ENCODE data around the gene MARVELD1.
"Not testable (repeated sequence)": the region's sequence is repeated elsewhere in the genome, so short reads cannot be mapped to it uniquely, and the experiment has no call there.

The MARVELD1 gene

DNA sequence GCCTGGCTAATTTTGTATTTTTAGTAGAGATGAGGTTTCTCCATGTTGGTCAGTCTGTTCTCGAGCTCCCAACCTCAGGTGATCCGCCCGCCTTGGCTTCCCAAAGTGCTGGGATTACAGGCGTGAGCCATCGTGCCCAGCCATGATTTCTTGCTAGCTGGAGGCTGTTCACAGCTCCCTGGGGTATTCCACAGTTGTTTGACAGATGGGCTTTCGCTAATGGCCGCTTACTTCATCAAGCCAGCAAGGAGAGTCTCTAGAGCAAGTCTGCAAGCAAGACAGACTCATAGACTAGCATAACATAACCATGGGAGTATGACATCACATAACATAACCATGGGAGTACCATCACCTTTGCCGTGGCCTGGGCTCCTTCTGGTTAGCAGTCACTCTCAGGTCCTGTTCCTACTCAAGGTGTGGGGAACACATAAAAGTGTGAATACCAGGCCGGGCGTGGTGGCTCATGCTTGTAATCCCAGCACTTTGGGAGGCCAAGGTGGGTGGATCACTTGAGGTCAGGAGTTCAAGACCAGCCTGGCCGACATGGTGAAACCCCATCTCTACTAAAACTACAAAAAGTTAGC lies 15.4 kb upstream of the MARVELD1 start:
- DNase-seq: not testable (repeated sequence)

DNA sequence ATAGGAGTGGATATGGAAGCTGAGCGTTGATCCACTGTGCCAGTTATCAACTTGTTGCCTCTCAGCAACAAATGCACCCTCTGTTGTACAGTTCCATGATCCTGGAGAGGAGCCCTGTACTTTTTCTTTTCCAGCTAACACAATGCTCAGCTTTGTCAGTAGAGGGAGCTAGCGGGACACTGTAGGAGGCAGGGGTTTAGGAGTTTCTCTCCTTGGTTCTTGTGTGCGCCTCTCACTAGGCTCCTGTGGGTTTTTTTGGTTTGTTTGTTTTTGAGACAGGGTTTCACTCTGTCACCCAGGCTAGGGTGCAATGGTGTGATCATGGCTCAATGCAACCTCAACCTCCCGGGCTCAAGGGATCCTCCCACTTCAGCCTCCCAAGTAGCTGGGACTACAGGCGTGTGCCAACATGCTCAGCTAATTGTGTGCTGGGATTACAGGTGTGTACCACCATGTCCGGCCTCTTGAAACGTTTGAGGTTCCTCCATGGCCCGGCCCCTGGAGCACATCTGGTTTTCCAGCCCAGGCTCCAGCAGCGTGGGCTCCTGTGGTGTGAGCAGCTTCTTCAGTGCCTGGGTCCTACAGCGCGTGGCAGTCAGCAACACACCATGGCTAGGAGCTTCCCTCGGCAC lies 12.0 kb upstream of the MARVELD1 start:
- peak; percentile 80 for DNase-seq

DNA sequence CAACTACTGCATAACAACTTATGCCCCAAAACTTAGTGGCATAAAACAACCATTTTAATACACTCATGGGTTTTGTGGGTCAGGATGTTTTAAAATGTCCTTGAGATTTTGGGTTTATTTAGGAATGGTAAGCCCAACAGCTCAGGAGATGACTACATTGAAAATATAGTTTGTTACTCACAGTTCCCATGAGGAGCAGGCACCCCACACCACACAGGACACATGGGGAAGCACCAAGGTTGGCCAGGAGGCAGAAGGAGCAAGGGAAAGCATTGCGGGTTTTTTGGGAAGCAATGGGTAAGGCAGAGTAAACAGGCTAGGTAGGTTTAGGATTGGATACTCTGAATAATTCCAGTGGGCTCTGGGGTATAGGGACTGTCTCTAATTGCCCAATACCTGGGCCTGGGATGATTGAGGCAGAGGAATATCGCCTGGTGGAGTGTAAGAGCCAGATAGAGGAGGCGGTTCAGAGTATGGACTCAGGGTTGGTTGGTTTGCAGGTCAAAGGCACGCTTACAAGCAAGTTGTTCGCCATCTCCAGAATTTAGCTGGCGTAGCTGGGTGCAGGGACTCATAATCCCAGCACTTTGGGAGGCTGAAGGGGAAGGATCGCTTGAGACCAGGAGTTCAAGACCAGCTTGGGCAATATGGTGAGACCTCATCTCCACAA lies 10.0 kb upstream of the MARVELD1 start:
- DNase-seq: no peak

DNA sequence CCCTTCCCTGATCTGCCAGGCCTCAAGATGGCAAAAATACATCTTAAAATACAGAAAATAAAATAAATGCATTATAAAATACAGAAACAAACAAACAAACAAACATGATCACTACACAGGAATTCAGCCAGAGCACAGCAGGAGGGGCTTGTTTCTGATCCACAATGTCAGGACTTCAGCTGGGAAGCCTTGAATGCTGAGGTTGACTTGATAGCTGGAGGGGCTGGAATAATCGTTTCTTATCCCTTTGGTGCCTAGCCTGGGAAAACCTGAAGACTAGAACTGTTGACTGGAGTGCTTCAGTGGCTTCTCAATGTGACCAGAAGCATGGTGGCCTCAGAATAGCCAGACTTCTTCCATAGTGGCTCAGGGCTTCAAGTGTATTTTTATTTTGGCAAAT lies 9.2 kb upstream of the MARVELD1 start:
- no peak for DNase-seq

DNA sequence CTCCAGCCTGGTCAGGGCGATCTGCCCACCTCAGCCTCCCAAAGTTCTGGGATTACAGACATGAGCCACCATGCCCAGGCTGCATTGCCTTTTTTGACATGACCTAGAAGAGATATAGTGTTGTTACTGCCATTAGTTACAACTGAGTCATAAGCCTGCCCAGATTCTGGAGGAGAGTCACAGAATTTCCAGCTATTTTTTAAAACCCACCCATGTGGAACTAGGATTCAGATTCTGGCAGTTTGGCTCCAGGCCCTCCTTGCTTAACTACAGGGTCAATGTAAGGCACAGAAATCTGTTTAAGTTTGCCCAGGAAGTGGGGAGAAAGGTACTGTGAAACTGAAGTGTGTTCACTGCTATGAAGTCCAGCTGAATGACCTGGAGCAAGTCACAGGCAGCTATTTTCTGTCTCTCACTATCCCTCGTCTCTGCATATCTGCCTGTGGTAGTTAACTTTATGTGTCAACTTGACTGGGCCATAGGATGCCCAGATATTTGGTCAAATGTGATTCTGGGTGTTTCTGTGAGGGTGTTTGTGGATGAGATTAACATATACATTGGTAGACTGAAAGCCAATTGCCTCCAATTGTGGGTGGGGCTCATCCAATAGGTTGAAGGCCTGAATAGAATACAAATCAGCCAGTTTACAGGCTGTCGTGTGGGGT lies 8.4 kb upstream of the MARVELD1 start:
- no peak for DNase-seq

DNA sequence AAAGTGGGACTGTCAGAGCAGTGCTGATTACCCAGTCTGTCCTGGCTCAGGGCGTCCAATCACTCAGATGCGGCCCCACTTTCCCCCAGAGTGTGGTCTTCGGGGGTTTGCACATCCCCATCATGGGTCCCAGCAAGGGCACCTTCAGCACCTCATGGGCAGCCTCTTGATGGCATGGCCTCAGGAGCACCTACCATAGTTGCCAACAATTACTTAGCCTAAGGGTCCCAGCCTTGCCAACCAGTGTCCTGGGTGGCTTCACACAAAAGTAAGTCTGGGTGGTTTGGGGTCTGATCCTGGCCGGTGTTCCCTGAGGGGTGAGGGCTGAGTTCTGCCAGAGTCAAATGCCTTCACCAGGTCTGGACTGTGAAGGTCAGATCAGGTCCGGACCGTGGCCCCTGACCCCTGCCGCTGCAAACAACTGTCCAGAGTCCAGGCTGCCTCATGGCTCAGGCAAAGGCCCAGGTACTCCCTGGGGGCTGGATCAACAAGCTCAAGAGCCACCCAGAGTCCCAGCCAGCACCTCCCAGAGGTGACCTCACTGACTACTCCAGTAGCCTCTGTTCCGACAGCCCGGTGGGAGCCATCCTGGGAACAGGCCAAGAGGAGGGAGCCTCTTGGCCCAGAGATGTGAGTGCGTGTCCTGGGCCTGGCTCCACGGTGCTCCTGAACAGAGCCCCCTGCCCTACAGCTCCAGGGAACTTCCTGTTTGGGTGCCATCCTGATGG lies 6.2 kb upstream of the MARVELD1 start:
- DNase-seq: no peak

DNA sequence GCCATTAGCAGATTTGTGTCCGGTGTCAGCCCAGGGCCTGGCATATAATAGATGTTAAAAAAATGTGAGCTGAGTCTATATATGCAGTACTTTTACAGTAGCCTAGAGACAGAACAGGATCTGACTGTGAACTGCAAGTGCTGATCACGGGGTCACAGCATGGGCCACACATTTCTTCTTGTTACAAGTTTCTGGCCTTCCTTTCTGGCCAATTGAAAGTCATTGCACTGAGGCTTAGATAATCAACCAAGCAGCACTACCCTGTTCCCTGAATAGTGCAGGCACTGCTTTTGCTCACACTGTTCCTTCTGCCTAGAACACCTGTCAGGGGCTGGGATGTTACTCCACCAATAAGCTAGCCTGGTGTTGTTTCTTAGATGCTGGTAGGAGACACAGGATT lies 5.4 kb upstream of the MARVELD1 start:
- DNase-seq: no peak

DNA sequence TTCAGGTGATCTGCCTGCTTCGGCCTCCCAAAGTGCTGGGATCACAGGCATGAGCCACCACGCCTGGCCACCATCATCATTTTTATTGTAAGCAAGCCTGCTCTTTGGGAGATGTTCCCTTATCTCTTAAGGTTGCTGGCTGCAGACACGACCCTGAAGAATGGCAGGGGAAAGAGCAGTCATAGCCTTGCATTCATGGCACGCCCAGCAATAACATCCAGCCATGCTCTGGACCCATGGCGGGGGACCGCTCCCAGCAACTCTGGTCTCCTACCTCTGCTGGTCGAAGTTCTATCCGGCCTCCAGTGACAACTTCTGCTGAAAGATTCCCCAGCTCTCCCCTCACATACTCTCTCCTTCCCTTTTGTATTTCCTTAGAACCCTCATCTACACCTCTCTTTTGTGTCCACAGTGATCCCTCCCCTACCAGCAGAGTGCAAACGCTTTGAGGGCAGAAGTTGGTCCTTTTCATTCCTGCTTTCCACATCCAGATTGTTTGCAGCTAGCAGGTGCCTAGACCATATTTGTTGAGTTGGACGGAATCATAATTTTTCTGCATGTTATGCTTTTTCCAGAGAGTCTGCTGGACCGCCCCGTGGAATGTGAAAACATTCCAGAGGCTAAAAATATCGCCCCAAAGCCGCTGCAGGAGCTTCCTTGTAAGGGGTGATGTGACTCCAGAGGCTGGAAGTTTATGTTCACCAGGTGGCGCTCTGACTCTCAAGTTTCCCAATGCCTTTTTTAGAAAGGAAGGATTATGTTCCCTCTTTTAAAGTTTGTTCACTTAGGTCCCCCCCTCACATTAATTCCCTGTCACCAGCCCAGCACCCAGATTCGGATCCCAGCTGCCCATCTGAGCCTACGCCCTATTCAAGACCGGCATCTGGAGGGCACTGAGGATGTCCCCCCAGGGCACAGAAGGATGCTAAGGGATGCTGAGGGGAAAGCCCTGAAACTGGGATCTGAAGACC lies 4.3 kb upstream of the MARVELD1 start:
- DNase-seq: peak; percentile 71

DNA sequence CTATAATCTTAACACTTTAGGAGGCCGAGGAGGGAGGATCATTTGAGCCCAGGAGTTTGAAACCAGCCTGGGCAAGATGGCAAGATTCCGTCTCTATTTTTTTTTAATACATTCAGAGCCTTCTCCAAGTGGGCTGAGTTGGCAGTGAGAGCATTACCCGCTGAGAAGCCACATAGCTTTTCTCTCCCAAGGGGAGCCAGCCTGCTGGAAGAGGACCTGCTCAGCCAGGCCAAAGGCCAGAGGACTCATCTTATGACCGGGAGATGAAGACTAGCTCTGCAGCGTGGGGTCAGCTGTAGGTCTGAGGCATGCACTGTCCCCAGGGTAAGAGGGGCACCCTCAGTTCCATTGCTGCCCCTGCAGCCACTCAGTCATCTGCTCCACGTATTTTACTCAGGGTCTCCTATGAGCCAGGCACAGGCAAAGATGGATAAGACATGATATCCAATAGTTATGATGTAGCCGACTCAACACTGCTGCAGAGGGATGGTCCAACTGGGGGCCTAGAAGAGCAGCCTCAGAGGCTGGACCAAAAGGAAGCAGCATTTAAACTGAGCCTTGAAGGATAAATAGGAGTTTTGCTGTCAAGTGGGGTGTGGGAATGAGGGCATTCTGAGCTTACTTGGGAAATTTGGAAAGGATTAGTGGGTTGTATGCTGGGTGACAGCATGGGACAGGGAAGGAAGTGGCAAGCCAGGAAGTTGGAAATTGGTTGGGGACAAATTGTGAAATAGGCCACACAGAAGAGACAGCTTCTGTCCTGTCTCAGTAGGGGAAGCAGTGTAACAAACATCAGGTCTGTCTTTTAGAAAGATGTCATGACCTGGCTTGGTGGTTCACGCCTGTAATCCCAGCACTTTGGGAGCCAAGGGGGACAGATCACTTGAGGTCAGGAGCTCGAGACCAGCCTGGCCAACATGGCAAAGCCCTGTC lies 1.6 kb upstream of the MARVELD1 start:
- peak; percentile 28 for DNase-seq

DNA sequence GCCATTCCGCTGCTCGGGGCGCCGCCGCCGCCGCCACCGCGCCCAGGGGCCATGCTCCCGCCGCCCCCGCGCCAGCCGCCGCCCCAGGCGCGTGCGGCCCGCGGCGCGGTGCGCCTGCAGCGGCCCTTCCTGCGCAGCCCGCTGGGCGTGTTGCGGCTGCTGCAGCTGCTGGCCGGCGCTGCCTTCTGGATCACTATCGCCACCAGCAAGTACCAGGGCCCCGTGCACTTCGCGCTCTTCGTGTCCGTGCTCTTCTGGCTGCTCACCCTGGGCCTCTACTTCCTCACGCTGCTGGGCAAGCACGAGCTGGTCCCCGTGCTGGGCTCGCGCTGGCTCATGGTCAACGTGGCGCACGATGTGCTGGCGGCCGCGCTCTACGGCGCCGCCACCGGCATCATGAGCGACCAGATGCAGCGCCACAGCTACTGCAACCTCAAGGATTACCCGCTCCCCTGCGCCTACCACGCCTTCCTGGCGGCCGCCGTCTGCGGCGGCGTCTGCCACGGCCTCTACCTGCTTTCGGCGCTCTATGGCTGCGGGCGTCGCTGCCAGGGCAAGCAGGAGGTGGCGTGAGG lies 383 bp downstream of the MARVELD1 start:
- DNase-seq: peak; percentile 71

DNA sequence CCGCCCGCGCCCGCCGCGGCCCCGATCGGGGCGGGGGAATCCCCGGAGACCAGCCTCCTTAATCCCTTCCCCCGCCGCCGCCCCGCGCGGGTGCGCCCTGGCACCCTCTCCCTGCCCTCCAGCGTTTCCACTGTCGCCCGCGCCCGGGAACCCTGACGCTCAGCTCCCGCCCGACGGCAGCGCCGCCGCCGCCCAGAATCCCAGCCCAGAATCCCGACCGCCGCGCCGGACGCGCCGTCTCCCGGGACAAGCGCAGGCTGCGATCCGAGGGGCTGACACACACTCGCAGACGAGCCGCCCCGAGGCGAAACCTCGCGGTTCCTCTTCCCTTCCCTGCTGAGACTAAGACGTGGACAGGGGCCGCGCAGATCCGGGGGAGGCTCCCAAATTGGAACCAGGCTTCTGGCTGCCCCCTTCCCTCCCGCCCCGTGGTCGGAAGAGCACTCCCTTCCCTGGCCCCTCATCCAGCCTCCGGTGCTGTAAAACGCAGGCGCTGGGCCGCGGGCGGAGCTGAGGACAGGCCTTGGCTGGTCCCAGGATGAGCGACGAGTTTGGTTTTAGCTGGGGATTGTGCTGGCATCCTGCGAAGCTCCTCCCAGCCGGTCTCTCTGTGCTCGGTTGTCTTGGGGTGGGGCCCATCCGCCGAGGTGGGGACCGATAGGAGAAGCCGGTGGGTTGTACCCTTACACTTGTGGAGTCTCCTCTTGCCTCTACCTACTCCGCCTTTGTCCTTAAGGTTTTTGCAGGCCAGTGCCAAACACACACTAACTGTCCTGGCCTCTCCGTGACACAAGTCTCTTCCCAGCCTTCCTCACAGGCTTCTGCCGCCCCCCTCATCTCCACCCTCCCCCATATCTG lies 1.1 kb downstream of the MARVELD1 start:
- peak; percentile 67 for DNase-seq

DNA sequence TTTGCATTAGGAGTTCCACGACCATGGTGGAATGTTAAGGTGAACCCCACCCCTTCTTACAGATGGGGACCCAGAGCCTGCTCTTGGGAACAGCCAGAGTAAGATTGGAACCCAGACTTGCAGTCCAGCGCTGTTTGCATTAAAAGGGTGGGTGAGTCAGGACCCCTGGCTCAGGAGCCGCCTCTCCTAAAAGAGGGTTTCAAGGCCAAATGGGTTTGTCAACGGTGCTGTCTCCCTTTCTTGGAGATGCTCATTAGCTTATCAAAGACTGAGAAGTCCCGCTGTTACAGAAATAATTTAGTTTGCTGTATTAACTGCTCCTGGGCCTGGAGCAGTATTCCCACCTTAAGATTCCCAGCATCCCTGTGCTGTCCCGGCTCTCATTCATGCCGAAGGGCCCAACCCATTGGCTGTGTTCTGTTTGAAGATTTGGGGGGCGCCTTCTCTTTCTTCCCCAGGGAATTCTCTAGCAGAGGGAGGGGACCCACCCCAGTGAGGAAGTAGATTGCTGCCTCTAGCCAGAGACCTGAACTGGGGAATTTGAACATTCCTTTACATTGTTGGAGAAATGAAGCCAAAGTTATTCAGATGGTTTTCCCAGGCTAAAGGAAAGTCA lies 1.8 kb downstream of the MARVELD1 start:
- no peak for DNase-seq

DNA sequence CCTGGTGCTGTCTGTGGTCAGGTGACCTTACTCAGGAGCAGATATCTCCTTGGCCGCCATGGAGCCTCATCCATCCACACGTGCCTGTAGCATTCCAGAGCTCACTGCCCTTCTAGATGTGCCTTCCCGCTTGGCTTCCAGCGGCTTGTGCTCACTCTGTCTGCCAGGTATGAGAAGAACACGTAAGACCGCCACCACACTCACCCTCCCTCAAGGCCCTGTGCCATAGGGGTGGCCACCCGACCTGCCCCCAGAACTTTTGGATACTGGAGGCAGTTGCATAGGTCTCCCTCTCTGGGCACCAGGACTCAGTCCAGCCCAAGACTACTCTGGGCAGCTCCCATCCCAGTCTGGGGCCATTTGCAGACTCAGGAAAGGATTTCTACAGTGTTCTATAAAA lies 4.1 kb downstream of the MARVELD1 start:
- no peak for DNase-seq

DNA sequence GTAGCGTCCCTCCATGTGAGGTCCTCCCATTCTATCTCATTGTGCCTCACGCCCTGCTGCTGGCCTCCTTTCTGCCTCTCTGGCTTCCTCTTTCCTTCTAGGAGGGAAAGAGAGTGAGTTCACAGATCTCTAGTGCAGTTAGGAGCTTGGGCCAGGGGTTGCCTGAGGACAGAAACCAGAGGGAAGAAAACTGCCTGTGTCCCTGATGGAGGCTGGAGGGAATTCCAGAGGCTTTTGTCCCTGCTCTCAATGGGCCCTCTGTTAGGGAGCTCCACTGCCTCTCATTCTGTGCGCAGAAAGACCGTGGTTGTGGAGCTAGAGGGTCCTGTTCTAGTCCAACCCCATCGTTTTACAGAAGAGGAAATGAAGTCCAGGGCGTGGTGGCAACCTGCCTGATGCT lies 4.6 kb downstream of the MARVELD1 start:
- peak; percentile 50 for DNase-seq

DNA sequence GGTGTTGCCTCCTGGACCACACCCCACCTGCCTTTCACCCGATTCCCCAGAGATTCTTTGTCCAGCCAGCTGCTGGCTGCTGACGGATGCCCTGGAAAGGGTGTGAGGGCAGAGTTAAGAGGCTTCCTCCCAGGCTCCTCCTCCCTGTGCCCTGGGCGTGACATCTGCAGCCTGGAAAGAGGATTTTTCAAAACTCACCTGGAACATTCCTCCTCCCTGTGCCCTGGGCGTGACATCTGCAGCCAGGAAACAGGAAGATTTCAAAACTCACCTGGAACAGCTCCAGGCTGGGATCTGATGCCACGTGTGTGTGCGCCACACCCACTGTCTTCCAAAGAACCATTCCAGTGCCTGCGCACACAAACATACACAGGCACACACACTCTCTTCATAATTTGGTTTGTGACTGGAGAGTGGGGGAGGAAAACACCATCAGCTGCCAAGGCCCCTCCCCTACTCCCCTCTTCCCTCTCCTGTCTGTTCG lies 5.2 kb downstream of the MARVELD1 start:
- no peak for DNase-seq

DNA sequence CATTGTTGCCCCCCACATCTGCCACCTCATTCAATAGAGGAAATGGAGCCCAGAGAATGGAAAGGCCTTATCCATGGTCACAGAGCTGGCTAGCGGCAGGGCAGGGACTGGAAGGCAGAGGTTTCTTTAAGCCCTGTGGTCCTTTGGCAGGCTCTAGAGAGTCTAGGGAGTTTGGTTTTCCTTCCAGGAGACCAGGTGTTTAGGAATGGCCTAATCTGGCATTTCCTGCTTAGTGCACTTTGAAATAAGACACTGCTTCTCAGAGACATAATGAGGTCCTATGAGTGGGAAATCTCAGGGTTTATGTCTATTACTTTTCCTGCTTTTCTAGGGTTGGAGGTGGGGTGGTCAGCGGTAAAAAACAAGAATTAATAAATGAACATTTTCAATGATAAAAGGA lies 6.1 kb downstream of the MARVELD1 start:
- no peak for DNase-seq

DNA sequence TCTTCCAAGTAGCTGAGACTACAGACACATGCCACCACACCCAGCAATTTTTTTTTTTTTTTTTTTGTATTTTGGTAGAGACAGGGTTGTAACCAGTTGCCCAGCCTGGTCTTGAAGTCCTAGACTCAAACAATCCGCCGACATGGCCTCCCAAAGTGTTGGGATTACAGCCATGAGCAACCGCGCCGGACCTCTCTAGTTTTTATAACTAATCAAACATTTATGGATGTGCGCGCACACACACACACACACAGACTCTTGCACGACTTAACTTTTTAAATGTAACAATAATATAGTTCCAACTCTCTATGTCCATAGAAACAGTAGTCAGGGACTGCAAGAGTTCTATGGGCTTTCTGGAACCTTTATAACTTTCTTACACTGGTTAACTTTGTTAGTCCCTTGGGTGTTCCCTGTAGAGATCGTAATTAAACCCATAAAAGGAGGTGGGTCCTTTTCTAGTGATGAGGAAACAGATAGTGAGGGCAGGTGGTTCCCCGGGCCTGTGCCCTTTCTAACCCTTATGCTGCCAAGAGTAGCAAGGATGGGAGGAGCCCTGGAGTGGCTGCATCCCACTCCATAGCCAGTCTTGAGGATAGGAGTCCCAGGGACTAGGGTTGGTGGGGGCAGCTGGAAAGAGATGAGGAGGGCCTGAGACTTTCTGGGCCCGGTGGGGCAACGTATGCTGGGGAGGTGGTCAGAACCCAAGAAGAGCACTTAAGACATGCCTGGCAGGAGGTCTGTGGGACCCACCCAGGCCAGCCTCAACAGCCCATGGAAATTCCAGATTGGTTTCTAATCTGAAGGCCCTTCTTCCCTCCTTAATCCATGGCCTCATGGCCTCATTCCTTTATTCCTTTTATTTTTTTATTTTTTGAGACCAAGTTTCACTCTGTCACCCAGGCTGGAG lies 8.6 kb downstream of the MARVELD1 start:
- no peak for DNase-seq

DNA sequence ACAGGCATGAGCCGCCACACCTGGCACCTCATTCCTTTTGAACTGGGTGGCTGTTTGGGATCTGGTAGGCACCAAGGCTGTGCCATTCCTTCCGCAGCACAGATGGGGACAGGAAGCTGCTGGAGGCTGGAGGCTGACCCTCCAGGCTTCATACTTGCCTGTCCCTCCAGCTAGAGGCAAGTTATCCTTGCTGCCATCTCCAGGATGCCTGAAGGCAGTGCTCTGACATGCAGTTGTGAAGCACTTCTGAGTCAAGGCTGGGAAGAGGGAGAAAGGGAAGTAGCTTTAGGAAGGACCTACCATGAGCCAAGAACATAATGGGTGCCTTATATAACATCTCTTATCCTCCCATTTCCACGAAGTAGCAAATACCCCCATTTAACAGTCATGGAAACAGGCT lies 9.5 kb downstream of the MARVELD1 start:
- DNase-seq: peak; percentile 21

All from suppressor macrophage treated with lipopolysaccharide for 4 hours (primary cell).